HG02610 (cell line): ENCODE measurements around the gene NDUFS6.
"Not testable (repeated sequence)": the region's sequence is repeated elsewhere in the genome, so short reads cannot be mapped to it uniquely, and the experiment has no call there.

Experiments used
- ATAC-seq: cut with Tn5 transposase; IDR thresholded peaks from one replicate; pipeline ENCODE4 v1.9.1; 2021; ENCODE audit warnings: mild to moderate bottlenecking, moderate library complexity; ENCODE audit not compliant: unreplicated experiment

The NDUFS6 gene

GRCh38 chr5:1830571-1831228 is 29.5 kb downstream of the NDUFS6 start:
- ATAC-seq: no peak

GRCh38 chr5:1831257-1831656 is 30.1 kb downstream of the NDUFS6 start:
- no peak for ATAC-seq

- ATAC-seq: no peak
These were observed 30.6 kb downstream of the NDUFS6 start for GRCh38 chr5:1831677-1832313.

GRCh38 chr5:1832511-1833250 is 31.5 kb downstream of the NDUFS6 start:
- ATAC-seq: no peak

DNA sequence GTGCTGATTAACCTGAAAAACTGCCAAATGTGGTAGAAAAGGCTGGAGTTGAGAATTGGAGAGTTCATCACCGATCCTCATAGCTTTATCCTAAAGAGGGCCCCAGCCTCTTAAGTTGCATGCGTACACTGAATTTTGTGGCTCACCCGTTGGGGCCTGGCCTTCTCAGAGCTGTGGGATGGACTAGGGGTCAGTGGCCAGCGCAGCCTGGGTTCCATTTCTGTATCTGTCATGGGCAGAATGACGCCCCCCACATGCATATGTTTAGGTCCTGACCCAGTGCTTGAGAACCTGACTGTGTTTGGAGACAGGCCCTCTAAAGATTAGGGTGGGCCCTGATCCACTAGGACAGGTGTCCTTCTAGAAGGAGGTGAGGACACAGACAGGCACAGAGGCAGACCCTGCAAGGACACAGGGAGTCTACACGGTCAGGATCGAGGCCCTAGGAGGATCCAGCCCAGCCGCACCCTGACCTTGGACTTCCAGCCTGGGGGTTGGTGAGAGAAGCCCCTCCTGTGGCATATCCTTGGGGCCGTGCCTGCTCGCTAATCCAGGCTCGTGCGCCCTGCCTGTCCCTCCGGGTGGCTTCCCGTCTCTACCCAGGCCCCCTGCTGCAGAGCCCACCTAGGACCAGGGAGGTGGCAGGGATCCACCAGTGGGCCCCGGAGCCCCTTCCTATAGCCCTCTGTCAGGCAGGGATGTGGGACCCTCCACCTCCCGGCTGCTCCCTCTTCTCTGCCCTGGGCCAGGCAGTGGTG is 32.2 kb downstream of the NDUFS6 start:
- no peak for ATAC-seq

GRCh38 chr5:1834022-1834551 is 32.9 kb downstream of the NDUFS6 start:
- ATAC-seq: no peak

GRCh38 chr5:1834721-1835429 is 33.7 kb downstream of the NDUFS6 start:
- no peak for ATAC-seq

DNA sequence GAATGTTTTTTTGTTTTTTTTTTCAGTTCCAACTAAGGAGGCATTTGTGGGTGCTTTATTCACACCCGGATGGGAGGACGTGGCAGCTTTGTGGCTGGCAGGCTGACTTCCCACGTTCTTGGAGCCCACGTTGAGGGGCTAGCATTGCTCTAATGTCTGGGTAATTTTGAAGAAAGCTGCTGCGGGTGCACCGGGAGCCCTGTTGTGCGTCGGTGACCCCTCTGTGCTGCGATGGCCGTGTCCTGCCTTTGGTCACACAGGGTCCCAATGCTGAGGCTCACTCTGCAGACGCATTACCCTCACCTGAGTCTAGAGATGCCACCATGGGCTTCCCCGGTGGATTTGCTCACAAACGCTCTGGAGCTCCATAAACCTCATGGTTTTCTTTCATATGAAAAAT is 34.2 kb downstream of the NDUFS6 start:
- no peak for ATAC-seq

GRCh38 chr5:1836176-1836890 is 35.1 kb downstream of the NDUFS6 start:
- no peak for ATAC-seq

DNA sequence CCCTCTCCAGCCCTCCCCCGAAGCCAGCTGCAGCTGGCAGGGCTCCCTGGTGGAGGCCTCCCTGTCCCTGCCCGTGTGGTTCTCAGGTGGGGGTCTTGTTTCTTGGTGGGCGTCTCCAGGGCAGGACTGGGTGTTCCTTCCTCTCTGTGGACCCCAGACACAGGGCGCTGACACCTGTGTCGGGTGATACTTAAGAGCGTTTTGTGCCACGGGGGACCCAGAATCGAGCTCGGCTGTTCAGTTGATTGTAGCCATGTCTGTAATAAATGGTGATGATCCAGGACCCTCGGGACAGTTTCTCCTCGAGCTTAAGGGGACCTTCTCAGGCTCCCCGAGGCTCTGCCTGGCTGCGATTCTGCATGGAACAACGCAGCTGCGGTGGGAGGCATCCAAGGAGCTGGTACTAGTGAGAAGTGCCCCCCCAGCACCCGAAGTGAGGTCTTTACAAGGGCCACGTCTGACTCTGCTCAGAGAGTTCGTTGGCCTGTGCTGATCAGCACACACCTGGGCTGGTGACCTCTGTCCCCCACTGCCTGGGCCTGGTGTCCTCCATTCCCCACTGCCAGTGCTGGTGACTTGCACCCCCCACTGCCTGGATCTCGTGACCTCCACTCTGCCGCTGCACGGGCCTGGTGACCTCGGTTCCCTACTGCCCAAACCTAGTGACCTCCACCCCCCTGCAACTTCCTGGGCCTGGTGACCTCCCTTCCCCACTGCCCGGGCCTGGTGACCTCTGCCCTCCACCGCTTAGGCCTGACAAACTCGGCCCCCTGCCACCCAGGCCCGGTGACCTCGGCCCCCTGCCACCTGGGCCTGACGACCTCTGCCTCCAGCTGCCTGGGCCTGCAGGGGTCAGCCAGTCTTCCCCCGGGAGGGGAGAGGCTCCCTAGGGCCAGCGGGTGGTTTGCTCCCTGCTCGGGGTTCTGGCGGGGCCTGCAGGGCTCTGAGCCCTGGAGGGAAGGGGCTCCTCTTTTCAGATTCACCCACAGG is 36.0 kb downstream of the NDUFS6 start:
- no peak for ATAC-seq

GRCh38 chr5:1838013-1838412 is 36.8 kb downstream of the NDUFS6 start:
- ATAC-seq: no peak

- ATAC-seq: no peak
These were observed 38.9 kb downstream of the NDUFS6 start for GRCh38 chr5:1840071-1840547.

DNA sequence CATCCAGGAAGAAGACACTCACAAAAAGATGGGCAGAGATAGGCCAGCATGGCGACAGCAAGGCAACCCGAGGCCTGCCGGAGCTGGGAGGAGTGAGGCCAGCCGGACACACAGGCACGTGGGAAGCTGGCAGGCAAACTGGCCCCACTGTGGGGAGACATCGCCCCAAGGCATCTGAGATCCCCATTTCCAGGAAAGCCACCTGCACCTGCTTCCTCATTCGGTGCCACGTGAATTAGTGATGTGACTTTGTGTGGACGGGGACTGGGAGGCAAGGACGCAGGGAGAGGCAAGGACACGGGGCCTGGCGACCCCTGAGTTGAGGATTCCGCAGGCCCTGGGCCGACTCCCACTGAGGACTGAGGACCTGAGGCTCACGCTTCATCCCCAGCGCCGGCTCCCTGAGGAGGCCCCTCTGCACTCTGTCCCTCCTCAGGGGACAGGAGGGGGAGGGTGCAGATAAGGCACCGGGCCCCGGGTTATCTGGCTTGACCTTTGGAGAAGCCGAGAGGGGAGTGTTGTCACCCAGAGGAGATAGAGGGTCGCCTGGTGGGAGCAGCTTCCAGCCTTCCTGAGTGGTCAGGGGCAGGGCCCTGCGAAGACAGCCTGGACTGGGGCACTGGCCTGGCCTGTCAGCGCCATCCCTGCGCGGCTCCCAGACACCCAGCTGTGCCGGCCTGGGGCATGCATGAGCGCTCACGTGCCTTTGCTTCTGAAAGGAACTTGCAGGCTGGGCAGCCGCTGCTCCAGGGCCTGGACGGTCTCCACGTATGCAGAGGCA is 39.7 kb downstream of the NDUFS6 start:
- no peak for ATAC-seq

DNA sequence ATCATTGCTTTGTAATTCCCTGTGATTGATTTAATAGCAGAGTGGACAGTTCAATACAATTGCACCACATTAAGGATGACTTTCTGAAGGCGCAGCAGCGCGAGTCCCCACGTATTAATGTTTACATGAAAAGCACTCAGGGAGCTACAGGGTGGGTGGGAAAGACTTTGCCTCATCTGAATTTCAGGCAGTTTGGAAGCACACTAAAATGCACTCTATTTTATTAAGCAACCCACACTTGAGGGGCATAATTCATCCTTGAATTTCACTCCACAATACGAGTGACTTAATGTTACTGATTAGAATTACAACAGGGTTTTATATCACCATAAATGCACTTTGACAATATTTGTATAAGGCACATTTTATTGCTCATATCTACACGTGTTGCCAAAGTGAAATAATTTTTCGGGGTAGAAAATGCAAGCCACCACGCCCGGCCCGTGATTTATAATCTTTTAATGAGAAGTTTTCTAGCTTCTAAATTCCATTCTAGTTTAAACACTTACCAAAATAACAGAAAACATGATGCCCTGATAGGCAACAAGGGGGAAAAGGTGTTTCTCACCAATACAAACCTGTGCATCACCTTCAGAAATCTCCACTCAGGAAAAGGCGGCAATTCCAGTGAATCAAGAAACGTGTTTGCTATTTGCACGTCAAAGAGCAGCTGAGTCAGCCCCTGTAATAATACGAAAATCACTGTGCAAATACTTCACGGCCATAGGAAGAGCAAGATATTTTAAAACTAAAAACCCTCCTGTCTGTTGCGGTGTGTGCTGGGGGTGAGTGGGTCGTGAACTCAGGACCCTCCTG is 41.0 kb downstream of the NDUFS6 start:
- no peak for ATAC-seq

- ATAC-seq: not testable (repeated sequence)
These were observed 42.6 kb downstream of the NDUFS6 start for GRCh38 chr5:1843761-1844160.

DNA sequence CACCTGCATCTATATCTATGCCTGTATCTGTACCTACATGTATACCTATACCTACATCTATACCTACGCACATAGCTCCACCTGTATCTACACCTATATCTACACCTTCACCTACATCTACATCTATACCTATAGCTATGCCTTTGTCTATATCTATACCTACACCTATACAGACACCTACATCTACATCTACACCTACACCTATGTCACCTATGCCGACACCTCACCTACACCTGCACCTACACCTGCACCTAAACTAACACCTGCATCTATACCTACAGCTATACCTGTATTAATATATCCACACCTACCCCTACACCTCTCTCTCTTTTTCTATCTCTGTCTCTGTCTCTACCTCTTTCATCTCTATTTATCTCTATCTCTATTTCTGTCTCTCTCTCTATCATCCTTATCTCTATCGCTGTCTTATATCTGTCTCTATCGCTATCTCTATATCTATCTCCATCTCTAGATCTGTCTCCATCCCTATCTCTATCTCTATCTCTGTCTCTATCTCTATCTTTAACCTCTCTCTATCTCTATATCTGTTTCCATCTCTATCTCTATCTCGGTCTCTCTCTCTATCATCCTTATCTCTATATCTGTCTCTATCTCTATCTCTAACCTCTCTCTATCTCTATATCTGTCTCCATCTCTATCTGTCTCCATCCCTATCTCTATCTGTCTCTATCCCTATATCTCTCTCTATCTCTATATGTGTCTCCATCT is 43.7 kb downstream of the NDUFS6 start:
- ATAC-seq: no peak
